MM.1S (cell line): Measurements from ENCODE around the gene TSHZ1.
"Not testable (repeated sequence)": the region's sequence is repeated elsewhere in the genome, so short reads cannot be mapped to it uniquely, and the experiment has no call there.

Experiments used
- DNase-seq: peaks from one replicate; pipeline ENCODE4 v3.0.0-alpha.2; 2015
- H2AFZ ChIP-seq: fragments of 300-600 bp; sonication (generic); 2 replicates; pipeline ENCODE4 v1.6.0; 2016; ENCODE audit warnings: antibody characterized with exemption, low read length
- H3F3A ChIP-seq: fragments of 300-600 bp; sonication (generic); 2 replicates; pipeline ENCODE4 v1.6.1; 2016; ENCODE audit warnings: mild to moderate bottlenecking, antibody characterized with exemption, low read length, moderate library complexity, mixed read lengths; ENCODE audit not compliant: insufficient read depth
- H3K27ac ChIP-seq: fragments of 300-600 bp; sonication (generic); 2 replicates; pipeline ENCODE4 v1.5.1; 2016; ENCODE audit warnings: mild to moderate bottlenecking, low read length
- H3K27me3 ChIP-seq: fragments of 300-600 bp; sonication (generic); replicated peaks from 2 replicates; pipeline ENCODE4 v1.6.0; 2016; ENCODE audit warnings: low read length; ENCODE audit not compliant: insufficient read depth
- H3K36me3 ChIP-seq: fragments of 300-600 bp; sonication (generic); replicated peaks from 2 replicates; pipeline ENCODE4 v1.6.1; 2016; ENCODE audit warnings: mild to moderate bottlenecking, low read length, mixed read lengths; ENCODE audit not compliant: insufficient read depth
- H3K4me1 ChIP-seq: fragments of 300-600 bp; sonication (generic); 2 replicates; pipeline ENCODE4 v1.6.1; 2016; ENCODE audit warnings: low read length, mixed read lengths
- H3K4me2 ChIP-seq: fragments of 300-600 bp; sonication (generic); 2 replicates; pipeline ENCODE4 v1.6.0; 2016; ENCODE audit warnings: low read depth, low read length
- H3K4me3 ChIP-seq: fragments of 300-600 bp; sonication (generic); 2 replicates; pipeline ENCODE4 v1.5.1; 2016; ENCODE audit warnings: low read length, mixed read lengths
- H3K79me2 ChIP-seq: fragments of 300-600 bp; sonication (generic); 2 replicates; pipeline ENCODE4 v1.6.1; 2016; ENCODE audit warnings: mixed run types, low read length, mixed read lengths
- H3K9ac ChIP-seq: fragments of 300-600 bp; sonication (generic); 2 replicates; pipeline ENCODE4 v1.6.1; 2016; ENCODE audit warnings: low read length, mixed read lengths
- H3K9me2 ChIP-seq: fragments of 300-600 bp; sonication (generic); replicated peaks from 2 replicates; pipeline ENCODE4 v1.6.1; 2016; ENCODE audit warnings: mild to moderate bottlenecking, low read length, mixed read lengths; ENCODE audit not compliant: insufficient read depth
- H3K9me3 ChIP-seq: fragments of 300-600 bp; sonication (generic); replicated peaks from 2 replicates; pipeline ENCODE4 v1.6.1; 2016; ENCODE audit warnings: mild to moderate bottlenecking, low read length, mixed read lengths; ENCODE audit not compliant: insufficient read depth
- H4K20me1 ChIP-seq: fragments of 300-600 bp; sonication (generic); 2 replicates; pipeline ENCODE4 v1.6.1; 2016; ENCODE audit warnings: mild to moderate bottlenecking, low read length, moderate library complexity, mixed read lengths; ENCODE audit not compliant: insufficient read depth
- EZH2 ChIP-seq: fragments of 300-600 bp; sonication (generic); optimal IDR thresholded peaks from 2 replicates; pipeline ENCODE3; 2017; ENCODE audit warnings: low read depth, mild to moderate bottlenecking, antibody characterized with exemption, low read length, mixed read lengths
- EZH2phosphoT487 ChIP-seq: fragments of 300-600 bp; sonication (generic); IDR thresholded peaks from 2 replicates; pipeline ENCODE4 v1.6.1; 2018; ENCODE audit warnings: antibody characterized with exemption, low read length
- TF ChIP-seq, protein P1 (sequence below): fragments of 300-600 bp; sonication (generic); IDR thresholded peaks from 2 replicates; pipeline ENCODE4 v1.5.1; 2016; ENCODE audit warnings: antibody characterized with exemption, low read length, mixed read lengths

The TSHZ1 gene

DNA sequence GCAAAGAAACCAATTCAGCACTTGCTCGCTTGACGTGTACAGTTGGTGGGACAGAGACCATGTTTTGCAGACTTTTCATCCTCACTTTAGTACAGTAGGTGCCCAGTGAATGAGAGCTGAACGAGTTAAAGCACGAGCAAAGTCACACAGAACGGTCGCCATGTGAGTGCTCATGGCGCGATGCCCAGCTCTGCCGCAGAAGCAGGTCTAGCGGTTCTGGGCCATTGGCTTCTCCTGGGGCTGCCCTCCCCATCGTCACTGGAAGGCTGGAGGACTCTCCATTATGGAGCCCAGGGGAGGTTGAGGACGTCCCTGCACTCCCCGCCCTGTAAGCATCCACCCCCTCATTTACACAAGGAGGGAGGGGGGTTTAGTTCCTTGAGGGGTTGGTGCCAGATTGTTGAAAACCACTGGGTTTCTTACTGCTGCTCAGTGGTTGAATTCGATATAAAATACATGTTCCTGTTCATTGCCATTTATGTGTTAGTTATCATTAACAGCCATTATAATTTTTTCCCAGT, 26.6 kb upstream of the TSHZ1 start:
- Histone ChIP-seq H3K9me3 (no peaks in the 10 kb centered on the region), H3K4me3 (no peak overlapping the region), H3K4me1 (no peaks in the 10 kb centered on the region), H3K27me3 (no peaks in the 10 kb centered on the region), H3K79me2 (no peaks in the 10 kb centered on the region), H3K36me3 (no peaks in the 10 kb centered on the region), H2AFZ (no peak overlapping the region), H3K9ac (no peak overlapping the region), H3K27ac (no peak overlapping the region), H3K9me2 (no peaks in the 10 kb centered on the region), H3F3A (no peaks in the 10 kb centered on the region), H3K4me2 (no peak overlapping the region), H4K20me1 (no peaks in the 10 kb centered on the region)
- DNase-seq = no peak
- TF ChIP-seq, protein P1, sequence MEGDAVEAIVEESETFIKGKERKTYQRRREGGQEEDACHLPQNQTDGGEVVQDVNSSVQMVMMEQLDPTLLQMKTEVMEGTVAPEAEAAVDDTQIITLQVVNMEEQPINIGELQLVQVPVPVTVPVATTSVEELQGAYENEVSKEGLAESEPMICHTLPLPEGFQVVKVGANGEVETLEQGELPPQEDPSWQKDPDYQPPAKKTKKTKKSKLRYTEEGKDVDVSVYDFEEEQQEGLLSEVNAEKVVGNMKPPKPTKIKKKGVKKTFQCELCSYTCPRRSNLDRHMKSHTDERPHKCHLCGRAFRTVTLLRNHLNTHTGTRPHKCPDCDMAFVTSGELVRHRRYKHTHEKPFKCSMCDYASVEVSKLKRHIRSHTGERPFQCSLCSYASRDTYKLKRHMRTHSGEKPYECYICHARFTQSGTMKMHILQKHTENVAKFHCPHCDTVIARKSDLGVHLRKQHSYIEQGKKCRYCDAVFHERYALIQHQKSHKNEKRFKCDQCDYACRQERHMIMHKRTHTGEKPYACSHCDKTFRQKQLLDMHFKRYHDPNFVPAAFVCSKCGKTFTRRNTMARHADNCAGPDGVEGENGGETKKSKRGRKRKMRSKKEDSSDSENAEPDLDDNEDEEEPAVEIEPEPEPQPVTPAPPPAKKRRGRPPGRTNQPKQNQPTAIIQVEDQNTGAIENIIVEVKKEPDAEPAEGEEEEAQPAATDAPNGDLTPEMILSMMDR = no peak
- TF ChIP-seq EZH2phosphoT487 (no peak), EZH2 (no peak)

DNA sequence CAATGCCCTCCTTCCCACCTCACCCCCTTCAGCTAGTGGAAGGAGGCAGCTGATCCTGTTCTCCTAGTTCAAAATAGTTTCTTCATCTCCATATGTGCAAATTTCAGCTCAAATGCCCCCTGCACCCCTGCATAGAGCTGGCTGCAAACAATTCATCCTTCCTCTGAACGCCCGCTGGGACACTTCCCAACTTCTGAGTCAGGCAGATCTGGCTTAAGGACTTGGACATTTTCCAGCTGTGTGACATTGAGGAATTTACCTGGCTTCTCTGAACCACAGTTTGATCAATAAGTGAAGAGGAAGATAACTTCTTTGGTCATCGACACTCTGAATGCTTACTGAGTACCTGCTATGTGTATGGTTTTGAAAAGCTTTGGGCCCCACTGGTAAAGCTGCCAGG, 25.1 kb upstream of the TSHZ1 start:
- Histone ChIP-seq H2AFZ (no peak overlapping the region), H3K9me3 (no peaks in the 10 kb centered on the region), H3K4me1 (no peaks in the 10 kb centered on the region), H3K9me2 (no peaks in the 10 kb centered on the region), H3K27ac (no peak overlapping the region), H3F3A (no peaks in the 10 kb centered on the region), H3K79me2 (no peaks in the 10 kb centered on the region), H3K36me3 (no peaks in the 10 kb centered on the region), H3K27me3 (no peaks in the 10 kb centered on the region), H4K20me1 (no peaks in the 10 kb centered on the region), H3K9ac (no peak overlapping the region), H3K4me2 (no peak overlapping the region), H3K4me3 (no peak overlapping the region)
- no peak for DNase-seq
- TF ChIP-seq EZH2 = no peak
- no peak for TF ChIP-seq EZH2phosphoT487
- TF ChIP-seq, protein P1 = no peak

DNA sequence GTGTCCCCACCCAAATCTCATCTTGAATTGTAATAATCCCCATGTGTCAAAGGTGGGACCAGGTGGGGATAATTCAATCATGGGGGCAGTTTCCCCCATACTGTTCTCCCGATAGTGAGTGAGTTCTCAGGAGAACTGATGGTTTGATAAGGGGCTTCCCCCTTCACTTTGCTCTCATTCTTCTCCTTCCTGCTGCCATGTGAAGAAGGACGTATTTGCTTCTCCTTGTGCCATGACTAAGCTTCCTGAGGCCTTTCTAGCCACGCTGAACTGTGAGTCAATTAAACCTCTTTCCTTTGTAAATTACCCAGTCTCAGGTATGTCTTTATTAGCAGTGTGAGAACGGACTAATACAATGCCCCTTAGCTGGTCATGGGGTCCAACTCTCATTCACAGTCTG, 22.9 kb upstream of the TSHZ1 start:
- H3K9ac ChIP-seq, H3F3A ChIP-seq, H3K9me3 ChIP-seq, H3K27ac ChIP-seq, DNase-seq, H3K79me2 ChIP-seq, H3K4me1 ChIP-seq, H3K27me3 ChIP-seq, H4K20me1 ChIP-seq, H3K4me3 ChIP-seq, H3K9me2 ChIP-seq, H3K36me3 ChIP-seq, H2AFZ ChIP-seq, H3K4me2 ChIP-seq: not testable (repeated sequence)

DNA sequence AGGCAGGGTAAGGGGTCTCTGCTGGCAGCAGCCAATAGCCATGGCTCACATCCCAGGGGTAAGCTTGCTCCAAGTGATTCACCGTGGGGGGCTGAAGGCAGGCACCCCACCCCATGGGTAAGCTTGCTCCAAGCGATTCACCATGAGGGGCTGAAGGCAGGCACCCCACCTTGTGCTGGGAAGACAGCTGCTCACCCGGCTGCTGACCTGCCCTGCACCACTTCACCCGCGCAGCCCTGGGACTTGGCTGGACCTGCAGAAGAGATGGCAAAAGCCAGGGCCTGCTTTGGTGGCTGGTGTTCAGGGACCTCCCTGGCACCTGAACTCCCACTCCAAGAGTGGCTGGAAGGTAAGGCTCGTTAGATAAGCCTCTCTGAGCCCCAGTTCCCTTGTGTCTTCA, 20.9 kb upstream of the TSHZ1 start:
- Histone ChIP-seq H2AFZ (no peak overlapping the region), H3K4me2 (no peak overlapping the region), H3K4me3 (no peak overlapping the region), H3K9me2 (no peaks in the 10 kb centered on the region), H3K27me3 (no peaks in the 10 kb centered on the region), H3K79me2 (no peaks in the 10 kb centered on the region), H3K27ac (no peak overlapping the region), H3K9me3 (no peaks in the 10 kb centered on the region), H3F3A (no peaks in the 10 kb centered on the region), H4K20me1 (no peaks in the 10 kb centered on the region), H3K9ac (no peak overlapping the region), H3K36me3 (no peaks in the 10 kb centered on the region), H3K4me1 (no peaks in the 10 kb centered on the region)
- TF ChIP-seq EZH2 (no peak), EZH2phosphoT487 (no peak)
- TF ChIP-seq, protein P1 = no peak
- DNase-seq = no peak
